ENCODE measurements around the gene CCDC188. TPM values are rescaled to one million over a fixed set of nuclear protein-coding genes. Genes with fewer than 3 reads are reported as not detected.

CCDC188 gene
- total RNA-seq, 3 donors from 2014 or later (not counting 1 experiment from before 2014, with no cell fraction given) = 0.64 TPM; not detected in 2

DNA sequence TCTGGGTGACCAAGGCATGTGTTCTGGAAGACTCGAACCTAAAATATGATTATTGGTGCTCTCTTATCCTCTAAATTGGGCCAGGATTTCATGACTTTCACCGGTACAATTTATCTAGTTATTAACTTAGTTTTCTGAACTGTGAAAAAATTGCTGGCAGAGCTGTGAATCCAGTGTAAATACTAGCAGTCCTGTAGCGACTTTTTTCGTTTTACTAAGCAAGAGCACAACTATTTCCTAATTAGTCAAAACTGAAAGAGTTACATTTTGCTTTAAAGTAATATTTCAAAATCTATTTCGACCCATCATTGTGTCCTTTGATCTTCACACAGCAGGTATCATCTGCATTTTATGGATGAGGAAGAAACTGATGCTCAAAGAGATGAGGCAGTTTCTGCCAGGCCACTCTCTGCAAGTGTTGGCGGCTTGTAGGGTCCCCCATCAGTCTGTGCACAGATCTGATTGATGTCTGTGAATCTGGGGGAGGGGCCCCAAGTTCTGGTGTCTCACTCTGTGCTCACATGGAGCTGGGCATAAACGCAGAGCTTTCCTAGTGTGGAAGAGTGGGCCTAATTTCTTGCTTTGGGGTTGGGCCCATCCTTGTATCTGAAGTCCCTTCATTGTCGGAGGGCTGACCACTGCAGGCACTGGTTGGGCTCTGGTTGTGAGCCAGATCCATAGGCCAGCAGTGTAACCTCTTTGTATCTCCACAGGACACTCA lies 32.4 kb downstream of the CCDC188 start:
- no peak for ATAC-seq
- H3K36me3 ChIP-seq (ENCODE audit: control insufficient read depth, insufficient read depth, low read length) = peaks cover 40% of the 10 kb centered on the region
- no peaks in the 10 kb centered on the region for H3K9me3 ChIP-seq (ENCODE audit: control insufficient read depth, insufficient read depth, low read length)
- Mint-ChIP-seq H3K36me3 (no peaks in the 10 kb centered on the region), H3K4me3 (peak overlapping the region; percentile 85), H3K27ac (peak overlapping the region; percentile 84 to 93), H3K4me1 (peaks cover 30 to 57% of the 10 kb centered on the region in 2 donors), H3K9me3 (peaks cover 0 to 2% of the 10 kb centered on the region in 2 donors), H3K27me3 (ENCODE audit: low read depth in 2 of 2) (no peaks in the 10 kb centered on the region)
- peak overlapping the region; percentile 31 for H3K4me3 ChIP-seq (ENCODE audit: low read length)
- H3K27ac ChIP-seq (ENCODE audit: low read length) = peak overlapping the region; percentile 1
- WGBS (ENCODE audit: insufficient coverage) = 32% methylated on average over 7 of the region's 8 CpGs
- DNase-seq = no peak
- peaks cover 69% of the 10 kb centered on the region for H3K4me1 ChIP-seq (ENCODE audit: control insufficient read depth, insufficient read depth, low read length)
- H3K27me3 ChIP-seq (ENCODE audit: control insufficient read depth, insufficient read depth, low read length) = no peaks in the 10 kb centered on the region
- TF ChIP-seq, protein P1, sequence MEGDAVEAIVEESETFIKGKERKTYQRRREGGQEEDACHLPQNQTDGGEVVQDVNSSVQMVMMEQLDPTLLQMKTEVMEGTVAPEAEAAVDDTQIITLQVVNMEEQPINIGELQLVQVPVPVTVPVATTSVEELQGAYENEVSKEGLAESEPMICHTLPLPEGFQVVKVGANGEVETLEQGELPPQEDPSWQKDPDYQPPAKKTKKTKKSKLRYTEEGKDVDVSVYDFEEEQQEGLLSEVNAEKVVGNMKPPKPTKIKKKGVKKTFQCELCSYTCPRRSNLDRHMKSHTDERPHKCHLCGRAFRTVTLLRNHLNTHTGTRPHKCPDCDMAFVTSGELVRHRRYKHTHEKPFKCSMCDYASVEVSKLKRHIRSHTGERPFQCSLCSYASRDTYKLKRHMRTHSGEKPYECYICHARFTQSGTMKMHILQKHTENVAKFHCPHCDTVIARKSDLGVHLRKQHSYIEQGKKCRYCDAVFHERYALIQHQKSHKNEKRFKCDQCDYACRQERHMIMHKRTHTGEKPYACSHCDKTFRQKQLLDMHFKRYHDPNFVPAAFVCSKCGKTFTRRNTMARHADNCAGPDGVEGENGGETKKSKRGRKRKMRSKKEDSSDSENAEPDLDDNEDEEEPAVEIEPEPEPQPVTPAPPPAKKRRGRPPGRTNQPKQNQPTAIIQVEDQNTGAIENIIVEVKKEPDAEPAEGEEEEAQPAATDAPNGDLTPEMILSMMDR (IDR thresholded peaks at IDR 0.05) = no peak
- intact Hi-C loops (cut with micrococcal nuclease) = no loop called here

GRCh38 chr22:20117633-20118299 lies 33.1 kb downstream of the CCDC188 start:
- Mint-ChIP-seq H3K27ac (peak overlapping the region; percentile 84 to 93), H3K4me1 (peaks cover 26 to 50% of the 10 kb centered on the region in 2 donors), H3K36me3 (no peaks in the 10 kb centered on the region), H3K27me3 (ENCODE audit: low read depth in 2 of 2) (no peaks in the 10 kb centered on the region), H3K4me3 (peak overlapping the region; percentile 85), H3K9me3 (no peaks in the 10 kb centered on the region)
- intact Hi-C loops (cut with micrococcal nuclease) = loop anchor here (2.0 kb wide), 1 partner anchor 13 kb away; the partner anchor contains the start of gene ZDHHC8
- TF ChIP-seq, protein P1 (IDR thresholded peaks at IDR 0.05) = no peak
- ATAC-seq = peak; percentile 17 to 35 (median 23)
- peak; percentile 40 to 71 for DNase-seq
- peak overlapping the region; percentile 1 for H3K27ac ChIP-seq (ENCODE audit: low read length)
- H3K4me3 ChIP-seq (ENCODE audit: low read length) = peak overlapping the region; percentile 31
- H3K4me1 ChIP-seq (ENCODE audit: control insufficient read depth, insufficient read depth, low read length) = peaks cover 70% of the 10 kb centered on the region
- H3K36me3 ChIP-seq (ENCODE audit: control insufficient read depth, insufficient read depth, low read length) = peaks cover 45% of the 10 kb centered on the region
- H3K9me3 ChIP-seq (ENCODE audit: control insufficient read depth, insufficient read depth, low read length) = no peaks in the 10 kb centered on the region
- no peaks in the 10 kb centered on the region for H3K27me3 ChIP-seq (ENCODE audit: control insufficient read depth, insufficient read depth, low read length)
- under 1% methylated on average over 66 of the region's 66 CpGs for WGBS (ENCODE audit: insufficient coverage)

DNA sequence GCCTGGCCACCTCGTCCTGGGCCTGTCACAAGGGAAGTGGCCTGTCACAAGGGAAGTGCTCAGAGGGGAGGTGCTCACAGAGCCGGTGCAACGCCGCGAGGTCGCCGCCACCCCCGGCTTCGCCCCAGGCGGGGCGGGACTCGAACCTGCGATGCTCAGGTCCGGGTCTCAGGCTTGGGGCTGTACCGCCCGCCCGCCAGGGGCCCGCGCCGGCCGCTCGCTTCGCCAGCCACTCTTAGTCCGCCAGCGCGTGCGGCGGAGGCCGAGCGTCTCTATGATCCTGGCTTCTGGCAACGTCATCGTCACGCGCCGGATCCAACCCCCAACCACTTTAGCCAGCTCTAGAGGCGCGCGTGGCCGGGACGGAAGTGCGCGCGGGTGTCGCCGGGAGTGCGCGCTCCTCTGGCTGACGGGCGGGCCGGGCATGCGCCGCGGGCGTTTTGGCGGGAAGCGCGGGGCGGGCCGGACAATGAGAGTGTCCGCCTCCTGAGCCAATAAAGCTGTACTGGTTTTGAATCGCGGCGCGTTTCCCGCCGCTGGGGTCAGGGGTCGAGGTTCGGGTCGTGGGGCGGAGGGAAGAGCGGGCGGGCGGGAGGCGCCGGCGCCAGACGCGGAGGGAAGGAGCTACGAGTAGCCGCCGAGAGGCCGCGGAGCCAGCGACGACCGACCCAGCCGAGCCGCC lies 33.8 kb downstream of the CCDC188 start, which contains the start of gene TRMT2A:
Gene TRMT2A (minus strand): TSS at position 276 of the 682 bp plus-strand sequence. CDS start 320 bp downstream, outside the sequence.
- H3K36me3 Mint-ChIP-seq = no peaks in the 10 kb centered on the region
- TF ChIP-seq, protein P1 (IDR thresholded peaks at IDR 0.05) = no peak
- Histone ChIP-seq H3K9me3 (ENCODE audit: control insufficient read depth, insufficient read depth, low read length) (no peaks in the 10 kb centered on the region), H3K36me3 (ENCODE audit: control insufficient read depth, insufficient read depth, low read length) (peaks cover 52% of the 10 kb centered on the region), H3K27ac (ENCODE audit: low read length) (peak within 1 kb of the TSS; percentile 79), H3K4me3 (ENCODE audit: low read length) (peak within 1 kb of the TSS; percentile 75), H3K4me1 (ENCODE audit: control insufficient read depth, insufficient read depth, low read length) (peaks cover 70% of the 10 kb centered on the region), H3K27me3 (ENCODE audit: control insufficient read depth, insufficient read depth, low read length) (no peaks in the 10 kb centered on the region)
- peak; percentile 82 to 92 (median 83) for ATAC-seq
- H3K27me3 Mint-ChIP-seq (ENCODE audit: low read depth in 2 of 2) = no peaks in the 10 kb centered on the region
- DNase-seq = peak; percentile 97 to 99
- intact Hi-C loops (cut with micrococcal nuclease) = loop anchor here (2.0 kb wide), 1 partner anchor 14 kb away; the partner anchor contains the start of gene ZDHHC8
- under 1% methylated on average over 88 of the region's 88 CpGs for WGBS (ENCODE audit: insufficient coverage)
- peaks cover 23 to 45% of the 10 kb centered on the region in 2 donors for H3K4me1 Mint-ChIP-seq
- H3K4me3 Mint-ChIP-seq = peak within 1 kb of the TSS; percentile 92
- H3K9me3 Mint-ChIP-seq = no peaks in the 10 kb centered on the region
- H3K27ac Mint-ChIP-seq = peak within 1 kb of the TSS; percentile 84 to 93

Measured in natural killer cell (primary cell).